ENCODE results near the gene NONO.
"Not testable (repeated sequence)": the region's sequence is repeated elsewhere in the genome, so short reads cannot be mapped to it uniquely, and the experiment has no call there.

The NONO gene

GRCh38 chrX:71291381-71291780 is 7.9 kb downstream of the NONO start:
- H4K20me1 ChIP-seq (ENCODE audit: insufficient read depth, low read length), result peaks cover 48% of the 10 kb centered on the region
- no peaks in the 10 kb centered on the region for H3K9me3 ChIP-seq (ENCODE audit: insufficient read depth, low read length)
- no peak overlapping the region for H3K4me3 ChIP-seq (ENCODE audit: low read length)
- H3K4me1 ChIP-seq (ENCODE audit: low read length), result peaks cover 2% of the 10 kb centered on the region; the same call in 1 of the 2 replicates
- TF ChIP-seq EZH2phosphoT487 (IDR thresholded peaks at IDR 0.05; ENCODE audit: low read depth) (no peak), CTCF (IDR thresholded peaks at IDR 0.05; ENCODE audit: low read depth, low read length) (no peak)
- H3K79me2 ChIP-seq (ENCODE audit: low read length), result peaks cover 76% of the 10 kb centered on the region
- H3K4me2 ChIP-seq (ENCODE audit: low read length), result no peak overlapping the region
- H3K9ac ChIP-seq (ENCODE audit: low read length), result no peak overlapping the region
- no peak overlapping the region for H3K27ac ChIP-seq (ENCODE audit: low read length)
- H2AFZ ChIP-seq (ENCODE audit: low read depth, low read length), result no peak overlapping the region
- H3K27me3 ChIP-seq (ENCODE audit: low read depth, low read length), result no peaks in the 10 kb centered on the region
- H3K36me3 ChIP-seq (replicated peaks; ENCODE audit: low read depth, low read length), result peaks cover 42% of the 10 kb centered on the region

- Histone ChIP-seq H3K9ac (ENCODE audit: low read length) (no peak overlapping the region), H3K4me2 (ENCODE audit: low read length) (no peak overlapping the region), H3K4me1 (ENCODE audit: low read length) (no peaks in the 10 kb centered on the region), H2AFZ (ENCODE audit: low read depth, low read length) (no peak overlapping the region), H3K36me3 (replicated peaks; ENCODE audit: low read depth, low read length) (peaks cover 51% of the 10 kb centered on the region), H3K27ac (ENCODE audit: low read length) (no peak overlapping the region), H3K79me2 (ENCODE audit: low read length) (peaks cover 65% of the 10 kb centered on the region), H3K27me3 (ENCODE audit: low read depth, low read length) (no peaks in the 10 kb centered on the region), H4K20me1 (ENCODE audit: insufficient read depth, low read length) (peaks cover 38% of the 10 kb centered on the region), H3K4me3 (ENCODE audit: low read length) (no peak overlapping the region), H3K9me3 (ENCODE audit: insufficient read depth, low read length) (no peaks in the 10 kb centered on the region)
- no peak for TF ChIP-seq EZH2phosphoT487 (IDR thresholded peaks at IDR 0.05; ENCODE audit: low read depth)
- TF ChIP-seq CTCF (IDR thresholded peaks at IDR 0.05; ENCODE audit: low read depth, low read length), result no peak
Observed at GRCh38 chrX:71292669-71293365, 9.4 kb downstream of the NONO start.

GRCh38 chrX:71296806-71297205 is 13.4 kb downstream of the NONO start:
- H4K20me1 ChIP-seq (ENCODE audit: insufficient read depth, low read length), result peaks cover 6% of the 10 kb centered on the region; the same call in 1 of the 2 replicates
- H3K9me3 ChIP-seq (ENCODE audit: insufficient read depth, low read length), result no peaks in the 10 kb centered on the region
- H3K4me2 ChIP-seq (ENCODE audit: low read length), result no peak overlapping the region
- peaks cover 49% of the 10 kb centered on the region for H3K36me3 ChIP-seq (replicated peaks; ENCODE audit: low read depth, low read length)
- peaks cover 27% of the 10 kb centered on the region for H3K79me2 ChIP-seq (ENCODE audit: low read length)
- no peak overlapping the region for H2AFZ ChIP-seq (ENCODE audit: low read depth, low read length)
- H3K27me3 ChIP-seq (ENCODE audit: low read depth, low read length), result no peaks in the 10 kb centered on the region
- H3K9ac ChIP-seq (ENCODE audit: low read length), result no peak overlapping the region
- TF ChIP-seq EZH2phosphoT487 (IDR thresholded peaks at IDR 0.05; ENCODE audit: low read depth) (no peak), CTCF (IDR thresholded peaks at IDR 0.05; ENCODE audit: low read depth, low read length) (no peak)
- H3K27ac ChIP-seq (ENCODE audit: low read length), result no peak overlapping the region
- no peaks in the 10 kb centered on the region for H3K4me1 ChIP-seq (ENCODE audit: low read length)
- H3K4me3 ChIP-seq (ENCODE audit: low read length), result no peak overlapping the region

- TF ChIP-seq CTCF (IDR thresholded peaks at IDR 0.05; ENCODE audit: low read depth, low read length) (no peak), EZH2phosphoT487 (IDR thresholded peaks at IDR 0.05; ENCODE audit: low read depth) (no peak)
- Histone ChIP-seq H3K4me1 (ENCODE audit: low read length) (no peaks in the 10 kb centered on the region), H3K27ac (ENCODE audit: low read length) (no peak overlapping the region), H2AFZ (ENCODE audit: low read depth, low read length) (no peak overlapping the region), H4K20me1 (ENCODE audit: insufficient read depth, low read length) (0 out of 2 replicates have a peak, but pooled peaks cover 3% of the 10 kb centered on the region), H3K9ac (ENCODE audit: low read length) (no peak overlapping the region), H3K36me3 (replicated peaks; ENCODE audit: low read depth, low read length) (peaks cover 43% of the 10 kb centered on the region), H3K4me2 (ENCODE audit: low read length) (no peak overlapping the region), H3K4me3 (ENCODE audit: low read length) (no peak overlapping the region), H3K9me3 (ENCODE audit: insufficient read depth, low read length) (no peaks in the 10 kb centered on the region), H3K27me3 (ENCODE audit: low read depth, low read length) (no peaks in the 10 kb centered on the region), H3K79me2 (ENCODE audit: low read length) (peaks cover 14% of the 10 kb centered on the region; the same call in 1 of the 2 replicates)
Observed at GRCh38 chrX:71298119-71298518, 14.7 kb downstream of the NONO start.

- not testable (repeated sequence) for H2AFZ ChIP-seq (ENCODE audit: low read depth, low read length); H3K27me3 ChIP-seq (ENCODE audit: low read depth, low read length); H3K4me3 ChIP-seq (ENCODE audit: low read length); H3K4me1 ChIP-seq (ENCODE audit: low read length); H3K9ac ChIP-seq (ENCODE audit: low read length); H3K27ac ChIP-seq (ENCODE audit: low read length); H3K79me2 ChIP-seq (ENCODE audit: low read length); H3K9me3 ChIP-seq (ENCODE audit: insufficient read depth, low read length); H3K4me2 ChIP-seq (ENCODE audit: low read length); H4K20me1 ChIP-seq (ENCODE audit: insufficient read depth, low read length)
- H3K36me3 ChIP-seq (replicated peaks; ENCODE audit: low read depth, low read length), result peaks cover 48% of the 10 kb centered on the region
Observed at GRCh38 chrX:71300064-71300463, 16.6 kb downstream of the NONO start.

GRCh38 chrX:71300495-71300894 is 17.1 kb downstream of the NONO start:
- H3K9me3 ChIP-seq (ENCODE audit: insufficient read depth, low read length); H4K20me1 ChIP-seq (ENCODE audit: insufficient read depth, low read length); H3K27ac ChIP-seq (ENCODE audit: low read length): not testable (repeated sequence)

More at GRCh38 chrX:71300495-71300894, 17.1 kb downstream of the NONO start:
- not testable (repeated sequence) for H3K27me3 ChIP-seq (ENCODE audit: low read depth, low read length); H2AFZ ChIP-seq (ENCODE audit: low read depth, low read length); H3K79me2 ChIP-seq (ENCODE audit: low read length); H3K9ac ChIP-seq (ENCODE audit: low read length); H3K4me3 ChIP-seq (ENCODE audit: low read length); H3K4me2 ChIP-seq (ENCODE audit: low read length); H3K4me1 ChIP-seq (ENCODE audit: low read length)
- H3K36me3 ChIP-seq (replicated peaks; ENCODE audit: low read depth, low read length), result peaks cover 50% of the 10 kb centered on the region

Measured in OCI-LY3 (cell line).